HEK293 (cell line): ENCODE measurements around the gene RAG1.

Source experiments
- KLF16 ChIP-seq: fragments of 450-650 bp; formaldehyde crosslinking; IDR thresholded peaks from 2 replicates; pipeline ENCODE4 v1.5.1; 2017; ENCODE audit warnings: missing biosample characterization, missing genetic modification characterization
- ZBTB7A ChIP-seq: fragments of 450-650 bp; formaldehyde crosslinking; IDR thresholded peaks from 2 replicates; pipeline ENCODE4 v1.5.1; 2016; ENCODE audit warnings: low read depth, missing biosample characterization, missing genetic modification characterization
- ZFP37 ChIP-seq: fragments of 450-650 bp; formaldehyde crosslinking; IDR thresholded peaks from 2 replicates; pipeline ENCODE4 v1.5.1; 2016; ENCODE audit warnings: missing biosample characterization, missing genetic modification characterization
- ZNF10 ChIP-seq: fragments of 450-650 bp; formaldehyde crosslinking; IDR thresholded peaks from 2 replicates; pipeline ENCODE4 v1.5.1; 2017; ENCODE audit warnings: missing biosample characterization, missing genetic modification characterization
- ZNF19 ChIP-seq: fragments of 450-650 bp; formaldehyde crosslinking; IDR thresholded peaks from 2 replicates; pipeline ENCODE4; 2016; ENCODE audit warnings: missing biosample characterization, missing genetic modification characterization, low read depth
- ZNF211 ChIP-seq: fragments of 450-650 bp; formaldehyde crosslinking; IDR thresholded peaks from 2 replicates; pipeline ENCODE4 v1.5.1; 2016; ENCODE audit warnings: low read depth, missing biosample characterization, missing genetic modification characterization
- ZNF248 ChIP-seq: fragments of 450-650 bp; formaldehyde crosslinking; IDR thresholded peaks from 2 replicates; pipeline ENCODE4 v1.5.1; 2017; ENCODE audit warnings: missing biosample characterization, missing genetic modification characterization
- ZNF626 ChIP-seq: fragments of 450-650 bp; sonication (Bioruptor Pico); formaldehyde crosslinking; IDR thresholded peaks from 2 replicates; pipeline ENCODE4 v1.5.1; 2018; ENCODE audit warnings: missing biosample characterization, missing genetic modification characterization, inconsistent platforms
- ZNF660 ChIP-seq: fragments of 450-650 bp; IDR thresholded peaks from 2 replicates; pipeline ENCODE4 v1.5.1; 2018; ENCODE audit warnings: missing biosample characterization, mild to moderate bottlenecking, missing genetic modification characterization
- TF ChIP-seq, protein P1 (sequence below): fragments of 450-650 bp; formaldehyde crosslinking; IDR thresholded peaks from 2 replicates; pipeline ENCODE4 v1.5.1; 2016; ENCODE audit warnings: missing biosample characterization, missing genetic modification characterization
- TF ChIP-seq, protein P2 (sequence below): fragments of 450-650 bp; formaldehyde crosslinking; IDR thresholded peaks from 2 replicates; pipeline ENCODE4 v1.5.1; 2016; ENCODE audit warnings: missing biosample characterization, missing genetic modification characterization
- TF ChIP-seq, protein P3 (sequence below): fragments of 450-650 bp; formaldehyde crosslinking; IDR thresholded peaks from 2 replicates; pipeline ENCODE4 v1.5.1; 2016; ENCODE audit warnings: missing biosample characterization, missing genetic modification characterization
- TF ChIP-seq, protein P4 (sequence below): fragments of 450-650 bp; formaldehyde crosslinking; IDR thresholded peaks from 2 replicates; pipeline ENCODE4 v1.5.1; 2016; ENCODE audit warnings: missing biosample characterization, missing genetic modification characterization

DNA sequence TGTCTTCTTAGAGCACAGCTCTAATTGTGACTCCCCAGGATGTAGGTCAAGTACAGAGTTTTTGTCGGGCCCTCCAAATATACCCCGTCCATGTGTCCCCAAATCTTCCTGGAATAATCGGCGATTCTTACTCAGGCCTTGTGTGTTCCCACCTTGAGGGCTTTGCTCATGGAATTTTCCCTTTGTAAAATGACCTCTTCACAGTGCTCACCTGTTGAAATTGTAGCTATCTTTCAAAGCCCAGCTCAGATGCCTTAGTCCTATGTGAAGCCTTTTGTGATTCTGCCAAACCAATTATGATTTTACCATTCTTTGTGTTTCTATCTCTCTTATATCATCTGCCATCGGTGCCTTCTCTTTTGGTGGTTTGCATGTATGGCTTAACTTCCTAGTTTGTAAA lies 60.3 kb downstream of the RAG1 start:
- TF ChIP-seq ZNF19 (tag by site-specific recombination) (no peak), KLF16 (no peak), ZNF248 (tag by site-specific recombination) (no peak), ZBTB7A (tag by site-specific recombination) (no peak), ZNF211 (tag by site-specific recombination) (no peak), ZFP37 (no peak), ZNF660 (tag by site-specific recombination) (no peak), ZNF626 (tag by site-specific recombination) (no peak), ZNF10 (tag by site-specific recombination) (no peak)
- TF ChIP-seq, protein P1, sequence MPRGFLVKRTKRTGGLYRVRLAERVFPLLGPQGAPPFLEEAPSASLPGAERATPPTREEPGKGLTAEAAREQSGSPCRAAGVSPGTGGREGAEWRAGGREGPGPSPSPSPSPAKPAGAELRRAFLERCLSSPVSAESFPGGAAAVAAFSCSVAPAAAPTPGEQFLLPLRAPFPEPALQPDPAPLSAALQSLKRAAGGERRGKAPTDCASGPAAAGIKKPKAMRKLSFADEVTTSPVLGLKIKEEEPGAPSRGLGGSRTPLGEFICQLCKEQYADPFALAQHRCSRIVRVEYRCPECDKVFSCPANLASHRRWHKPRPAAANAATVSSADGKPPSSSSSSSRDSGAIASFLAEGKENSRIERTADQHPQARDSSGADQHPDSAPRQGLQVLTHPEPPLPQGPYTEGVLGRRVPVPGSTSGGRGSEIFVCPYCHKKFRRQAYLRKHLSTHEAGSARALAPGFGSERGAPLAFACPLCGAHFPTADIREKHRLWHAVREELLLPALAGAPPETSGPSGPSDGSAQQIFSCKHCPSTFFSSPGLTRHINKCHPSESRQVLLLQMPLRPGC (tag by site-specific recombination), result no peak
- TF ChIP-seq, protein P2, sequence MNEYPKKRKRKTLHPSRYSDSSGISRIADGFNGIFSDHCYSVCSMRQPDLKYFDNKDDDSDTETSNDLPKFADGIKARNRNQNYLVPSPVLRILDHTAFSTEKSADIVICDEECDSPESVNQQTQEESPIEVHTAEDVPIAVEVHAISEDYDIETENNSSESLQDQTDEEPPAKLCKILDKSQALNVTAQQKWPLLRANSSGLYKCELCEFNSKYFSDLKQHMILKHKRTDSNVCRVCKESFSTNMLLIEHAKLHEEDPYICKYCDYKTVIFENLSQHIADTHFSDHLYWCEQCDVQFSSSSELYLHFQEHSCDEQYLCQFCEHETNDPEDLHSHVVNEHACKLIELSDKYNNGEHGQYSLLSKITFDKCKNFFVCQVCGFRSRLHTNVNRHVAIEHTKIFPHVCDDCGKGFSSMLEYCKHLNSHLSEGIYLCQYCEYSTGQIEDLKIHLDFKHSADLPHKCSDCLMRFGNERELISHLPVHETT (tag by site-specific recombination), result no peak
- TF ChIP-seq, protein P3, sequence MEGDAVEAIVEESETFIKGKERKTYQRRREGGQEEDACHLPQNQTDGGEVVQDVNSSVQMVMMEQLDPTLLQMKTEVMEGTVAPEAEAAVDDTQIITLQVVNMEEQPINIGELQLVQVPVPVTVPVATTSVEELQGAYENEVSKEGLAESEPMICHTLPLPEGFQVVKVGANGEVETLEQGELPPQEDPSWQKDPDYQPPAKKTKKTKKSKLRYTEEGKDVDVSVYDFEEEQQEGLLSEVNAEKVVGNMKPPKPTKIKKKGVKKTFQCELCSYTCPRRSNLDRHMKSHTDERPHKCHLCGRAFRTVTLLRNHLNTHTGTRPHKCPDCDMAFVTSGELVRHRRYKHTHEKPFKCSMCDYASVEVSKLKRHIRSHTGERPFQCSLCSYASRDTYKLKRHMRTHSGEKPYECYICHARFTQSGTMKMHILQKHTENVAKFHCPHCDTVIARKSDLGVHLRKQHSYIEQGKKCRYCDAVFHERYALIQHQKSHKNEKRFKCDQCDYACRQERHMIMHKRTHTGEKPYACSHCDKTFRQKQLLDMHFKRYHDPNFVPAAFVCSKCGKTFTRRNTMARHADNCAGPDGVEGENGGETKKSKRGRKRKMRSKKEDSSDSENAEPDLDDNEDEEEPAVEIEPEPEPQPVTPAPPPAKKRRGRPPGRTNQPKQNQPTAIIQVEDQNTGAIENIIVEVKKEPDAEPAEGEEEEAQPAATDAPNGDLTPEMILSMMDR (tag by site-specific recombination), result no peak
- TF ChIP-seq, protein P4, sequence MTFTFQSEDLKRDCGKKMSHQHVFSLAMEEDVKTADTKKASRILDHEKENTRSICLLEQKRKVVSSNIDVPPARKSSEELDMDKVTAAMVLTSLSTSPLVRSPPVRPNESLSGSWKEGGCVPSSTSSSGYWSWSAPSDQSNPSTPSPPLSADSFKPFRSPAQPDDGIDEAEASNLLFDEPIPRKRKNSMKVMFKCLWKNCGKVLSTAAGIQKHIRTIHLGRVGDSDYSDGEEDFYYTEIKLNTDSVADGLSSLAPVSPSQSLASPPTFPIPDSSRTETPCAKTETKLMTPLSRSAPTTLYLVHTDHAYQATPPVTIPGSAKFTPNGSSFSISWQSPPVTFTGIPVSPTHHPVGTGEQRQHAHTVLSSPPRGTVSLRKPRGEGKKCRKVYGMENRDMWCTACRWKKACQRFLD (tag by site-specific recombination), result no peak
